HG03060 (cell line): Measurements from ENCODE around the gene UPK1B.
"Not testable (repeated sequence)": the region's sequence is repeated elsewhere in the genome, so short reads cannot be mapped to it uniquely, and the experiment has no call there.

ENCODE experiments used
- ATAC-seq: cut with Tn5 transposase; IDR thresholded peaks from one replicate; pipeline ENCODE4 v1.9.1; 2021; ENCODE audit warnings: low read depth, moderate number of reproducible peaks; ENCODE audit not compliant: unreplicated experiment

The UPK1B gene

GRCh38 chr3:119243058-119243529 lies 69.7 kb downstream of the UPK1B start:
- ATAC-seq = not testable (repeated sequence)

- ATAC-seq = no peak
Measured at GRCh38 chr3:119243712-119244111, 70.3 kb downstream of the UPK1B start.

- ATAC-seq = no peak
Measured at GRCh38 chr3:119245778-119246177, 72.4 kb downstream of the UPK1B start.
